HepG2 (cell line): Measurements from ENCODE around the gene COX10.

Experiments
- CTCF ChIP-seq: sonication (generic); formaldehyde crosslinking; IDR thresholded peaks from 2 replicates; pipeline ENCODE4 v1.5.0; 2020; ENCODE audit warnings: mild to moderate bottlenecking, missing genetic modification reagents, moderate library complexity
- GABPA ChIP-seq, 2 experiments: IDR thresholded peaks; 2 replicates each; pipeline ENCODE4 v1.6.1; 2011 to 2016; ENCODE audit warnings: low read depth in 2 of 2, low read length in 1 of 2, missing biosample characterization in 1 of 2, missing genetic modification characterization in 1 of 2
- MAFK ChIP-seq, 2 experiments: IDR thresholded peaks in 1 of 2; conservative IDR thresholded peaks in 1 of 2; 2 replicates each; pipeline ENCODE4 v1.6.1; 2011; ENCODE audit warnings: improper control_type of control experiment in 2 of 2, low read length in 2 of 2
- MEIS2 ChIP-seq: sonication (generic); formaldehyde crosslinking; IDR thresholded peaks from 2 replicates; pipeline ENCODE4 v1.9.0; 2021; ENCODE audit warnings: mild to moderate bottlenecking, missing genetic modification reagents
- MTA1 ChIP-seq: sonication (generic); formaldehyde crosslinking; IDR thresholded peaks from 2 replicates; pipeline ENCODE4 v1.4.0; 2020; ENCODE audit warnings: missing genetic modification reagents, mild to moderate bottlenecking, borderline replicate concordance
- NFYC ChIP-seq: IDR thresholded peaks from 2 replicates; pipeline ENCODE4 v1.6.1; 2016; ENCODE audit warnings: missing genetic modification reagents, missing compliant biosample characterization
- SCMH1 ChIP-seq: sonication (generic); formaldehyde crosslinking; IDR thresholded peaks from 2 replicates; pipeline ENCODE4 v1.9.0; 2021; ENCODE audit warnings: missing genetic modification reagents, mild to moderate bottlenecking, borderline replicate concordance
- TAF1 ChIP-seq: sonication (generic); formaldehyde crosslinking; IDR thresholded peaks from 2 replicates; pipeline ENCODE4 v1.4.0; 2020; ENCODE audit warnings: missing genetic modification reagents
- TP53 ChIP-seq: sonication (generic); formaldehyde crosslinking; conservative IDR thresholded peaks from 2 replicates; pipeline ENCODE4 v1.4.0; 2020; ENCODE audit warnings: missing genetic modification reagents
- U2AF1 ChIP-seq: fragments of 200-400 bp; formaldehyde crosslinking; optimal IDR thresholded peaks from 2 replicates; pipeline ENCODE3; 2017; ENCODE audit warnings: mild to moderate bottlenecking, low read depth, low read length
- ZNF263 ChIP-seq: sonication (generic); formaldehyde crosslinking; IDR thresholded peaks from 2 replicates; pipeline ENCODE4 v1.4.0; 2020; ENCODE audit warnings: missing genetic modification reagents
- ZNF280B ChIP-seq: sonication (generic); formaldehyde crosslinking; IDR thresholded peaks from 2 replicates; pipeline ENCODE4 v1.5.0; 2020; ENCODE audit warnings: missing genetic modification reagents, mild to moderate bottlenecking, borderline replicate concordance
- ZNF546 ChIP-seq: sonication (generic); formaldehyde crosslinking; conservative IDR thresholded peaks from 2 replicates; pipeline ENCODE4 v1.8.1; 2023; ENCODE audit warnings: mild to moderate bottlenecking, missing genetic modification reagents
- TF ChIP-seq, protein P1 (sequence below): sonication (generic); formaldehyde crosslinking; IDR thresholded peaks from 2 replicates; pipeline ENCODE4 v1.8.0; 2022; ENCODE audit warnings: mild to moderate bottlenecking, missing genetic modification reagents, borderline replicate concordance

GRCh38 chr17:14070344-14070984 lies 1.2 kb downstream of the COX10 start:
- no peak for TF ChIP-seq ZNF280B (CRISPR knock-in tag)
- TF ChIP-seq TAF1 (CRISPR knock-in tag) = no peak
- TF ChIP-seq MEIS2 = no peak
- TF ChIP-seq U2AF1 = no peak
- no peak for TF ChIP-seq SCMH1 (CRISPR knock-in tag)
- TF ChIP-seq CTCF (CRISPR knock-in tag) = no peak
- no peak for TF ChIP-seq MAFK (conservative IDR thresholded peaks at IDR 0.05 in 1 of 2, IDR thresholded peaks at IDR 0.05 in 1 of 2; ENCODE audit: low read length in 2 of 2)
- TF ChIP-seq ZNF263 (CRISPR knock-in tag) = no peak
- TF ChIP-seq TP53 (CRISPR knock-in tag) = no peak
- TF ChIP-seq MTA1 = no peak
- no peak for TF ChIP-seq GABPA (IDR thresholded peaks at IDR 0.05; ENCODE audit: low read depth, low read length)
- no peak for TF ChIP-seq GABPA (CRISPR knock-in tag; IDR thresholded peaks at IDR 0.05; ENCODE audit: low read depth)
- TF ChIP-seq ZNF546 (CRISPR knock-in tag) = no peak
- TF ChIP-seq NFYC (CRISPR knock-in tag) = no peak
- TF ChIP-seq, protein P1, sequence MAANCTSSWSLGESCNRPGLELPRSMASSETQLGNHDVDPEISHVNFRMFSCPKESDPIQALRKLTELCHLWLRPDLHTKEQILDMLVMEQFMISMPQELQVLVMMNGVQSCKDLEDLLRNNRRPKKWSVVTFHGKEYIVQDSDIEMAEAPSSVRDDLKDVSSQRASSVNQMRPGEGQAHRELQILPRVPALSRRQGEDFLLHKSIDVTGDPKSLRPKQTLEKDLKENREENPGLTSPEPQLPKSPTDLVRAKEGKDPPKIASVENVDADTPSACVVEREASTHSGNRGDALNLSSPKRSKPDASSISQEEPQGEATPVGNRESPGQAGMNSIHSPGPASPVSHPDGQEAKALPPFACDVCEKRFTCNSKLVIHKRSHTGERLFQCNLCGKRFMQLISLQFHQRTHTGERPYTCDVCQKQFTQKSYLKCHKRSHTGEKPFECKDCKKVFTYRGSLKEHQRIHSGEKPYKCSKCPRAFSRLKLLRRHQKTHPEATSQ (CRISPR knock-in tag) = no peak
